HG03135 (cell line): Measurements from ENCODE around the gene PRDM10.

ENCODE experiments used
- ATAC-seq: cut with Tn5 transposase; IDR thresholded peaks from one replicate; pipeline ENCODE4 v1.9.1; 2021; ENCODE audit warnings: mild to moderate bottlenecking, moderate library complexity; ENCODE audit not compliant: unreplicated experiment

The PRDM10 gene

DNA sequence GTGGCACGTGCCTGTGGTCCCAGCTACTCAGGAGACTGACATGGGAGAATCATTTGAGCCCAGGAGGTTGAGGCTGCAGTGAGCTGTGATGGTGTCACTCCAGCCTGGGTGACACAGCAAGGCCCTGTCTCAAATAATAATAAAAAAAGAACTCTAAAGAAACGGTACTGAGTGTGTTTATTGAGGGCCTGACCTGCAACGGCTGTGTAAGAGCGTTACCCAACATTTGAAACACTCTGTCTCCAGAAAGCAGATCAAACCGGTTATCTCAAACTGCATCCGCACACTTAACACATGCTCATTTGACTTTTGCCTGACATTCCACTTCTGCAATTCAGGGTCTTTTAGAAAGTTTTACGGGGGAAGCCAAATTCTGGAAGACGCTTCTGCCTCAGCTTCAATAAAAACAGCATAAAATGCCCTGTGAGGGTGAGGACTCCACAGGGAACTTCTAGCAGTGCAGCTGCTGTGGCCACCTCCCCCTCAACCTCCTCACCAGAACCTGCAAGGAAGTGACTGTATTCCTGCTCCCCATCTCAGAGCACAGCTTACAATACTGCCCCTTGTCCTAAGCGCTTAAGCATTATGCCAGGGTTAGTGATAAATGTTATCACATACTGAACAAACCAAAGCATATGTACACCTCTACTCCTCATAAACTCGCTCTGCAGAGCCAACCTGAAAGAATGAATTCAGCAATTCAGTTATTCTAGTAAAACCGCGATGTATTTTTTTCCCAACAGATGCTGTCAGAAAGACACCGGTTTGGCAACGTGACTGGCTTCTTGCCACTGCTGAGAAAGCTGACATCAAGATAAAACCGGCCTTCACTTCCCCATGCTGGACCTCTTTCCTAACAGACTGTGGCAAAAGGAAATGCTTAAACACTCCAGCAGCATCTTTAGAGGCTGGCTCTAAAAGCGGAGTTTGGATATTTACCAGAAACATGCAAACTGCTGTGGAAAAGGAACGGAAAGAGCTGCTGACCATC lies 52.2 kb downstream of the PRDM10 start:
- no peak for ATAC-seq

DNA sequence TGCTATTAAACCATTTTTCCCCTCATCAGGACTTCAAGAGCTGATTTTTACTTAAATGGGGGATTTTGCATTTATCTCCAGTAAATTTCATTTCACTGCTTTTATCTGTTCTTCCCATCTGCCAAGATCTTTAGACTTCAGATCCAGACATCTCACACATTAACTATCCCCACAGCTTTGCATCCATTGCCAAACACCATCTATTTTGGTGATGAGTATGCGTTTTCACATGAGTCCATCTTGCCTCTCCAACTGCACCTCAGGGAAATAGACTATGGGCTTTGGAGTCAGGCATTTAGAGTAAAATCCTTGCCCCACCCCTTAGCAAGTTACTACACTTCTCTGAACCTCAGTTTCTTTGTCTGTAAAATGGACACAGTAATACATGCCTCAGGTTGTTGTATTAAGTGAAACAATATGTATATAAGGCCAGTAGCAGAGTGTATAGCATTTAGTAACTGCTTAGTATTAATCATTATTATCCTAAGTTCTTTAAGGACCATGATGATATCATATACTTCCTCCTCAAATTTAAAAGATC lies 53.6 kb downstream of the PRDM10 start:
- ATAC-seq = no peak

DNA sequence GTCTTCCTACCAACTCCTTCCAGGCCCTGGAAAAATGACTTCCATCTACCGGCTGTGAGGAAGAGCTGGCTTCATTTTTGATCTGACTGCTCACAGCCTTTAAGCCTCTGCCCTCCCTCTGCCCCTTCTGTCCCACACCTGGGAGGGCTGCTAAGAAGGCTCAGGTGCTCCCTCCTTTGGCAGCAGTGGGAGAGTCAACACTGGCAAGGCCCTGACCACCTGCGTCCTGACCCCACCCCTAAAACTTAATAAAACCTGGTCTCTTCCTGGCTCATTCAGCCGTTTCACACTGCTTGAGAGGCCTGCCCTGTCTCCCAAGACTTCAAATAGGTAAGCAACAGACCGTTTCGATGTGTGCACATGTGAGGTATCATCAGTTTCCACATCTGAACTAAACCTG lies 55.2 kb downstream of the PRDM10 start:
- ATAC-seq = no peak

DNA sequence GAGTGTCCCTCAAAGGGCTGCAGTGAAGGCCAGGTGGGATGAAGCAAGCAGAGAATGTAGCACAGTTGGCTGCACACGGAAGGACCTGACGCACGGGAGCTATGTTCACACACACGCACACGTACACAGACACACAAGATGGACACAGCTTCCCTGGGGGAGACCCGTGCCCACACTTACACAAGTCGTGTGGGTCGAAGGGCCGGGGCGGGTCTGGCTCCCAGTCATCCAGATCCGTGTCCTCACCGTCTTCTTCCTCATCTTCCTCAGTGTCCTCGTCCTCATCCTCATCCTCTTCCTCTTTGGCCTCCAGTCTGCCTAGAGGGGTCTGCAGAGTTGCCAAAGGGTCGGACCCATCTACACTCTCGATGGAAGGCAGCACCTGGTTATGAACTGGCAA lies 55.7 kb downstream of the PRDM10 start:
- no peak for ATAC-seq

DNA sequence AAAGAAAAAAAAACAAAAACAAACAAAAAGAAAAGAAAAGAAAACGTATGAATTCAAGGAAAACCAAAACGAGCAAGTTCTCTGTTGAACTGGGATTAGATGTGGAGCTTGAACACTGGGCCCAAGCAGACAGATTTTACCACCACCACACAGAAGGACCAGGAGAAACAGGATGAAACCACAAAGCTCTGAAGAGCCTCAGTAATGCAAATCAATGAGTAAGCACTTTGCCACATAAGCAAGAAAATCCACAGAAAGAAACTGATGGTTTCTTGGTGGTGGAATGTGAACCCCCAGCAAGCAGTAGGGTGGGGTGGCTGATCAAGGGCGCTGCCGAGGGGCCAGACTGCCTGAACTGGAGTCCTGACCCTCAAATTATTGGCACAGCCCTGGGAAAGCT lies 56.4 kb downstream of the PRDM10 start:
- no peak for ATAC-seq

DNA sequence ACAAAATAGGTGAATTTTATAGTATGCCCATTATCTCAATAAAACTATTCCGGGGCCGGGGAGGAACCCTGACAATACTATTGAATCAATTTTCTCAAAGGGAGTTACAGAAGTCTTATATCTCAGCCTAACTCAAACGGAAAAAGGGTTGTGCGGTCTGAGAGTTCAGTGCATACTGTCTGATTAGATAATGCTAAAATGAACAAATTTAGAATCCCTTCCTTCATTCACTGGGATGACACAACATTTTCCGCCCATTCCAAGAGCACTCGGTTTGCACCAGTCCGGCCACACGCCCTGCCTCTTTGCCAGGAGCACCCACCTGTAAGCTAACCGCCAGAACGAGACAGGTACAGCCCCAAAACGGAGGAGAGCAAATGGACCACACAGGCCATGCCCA lies 57.3 kb downstream of the PRDM10 start:
- ATAC-seq = no peak

DNA sequence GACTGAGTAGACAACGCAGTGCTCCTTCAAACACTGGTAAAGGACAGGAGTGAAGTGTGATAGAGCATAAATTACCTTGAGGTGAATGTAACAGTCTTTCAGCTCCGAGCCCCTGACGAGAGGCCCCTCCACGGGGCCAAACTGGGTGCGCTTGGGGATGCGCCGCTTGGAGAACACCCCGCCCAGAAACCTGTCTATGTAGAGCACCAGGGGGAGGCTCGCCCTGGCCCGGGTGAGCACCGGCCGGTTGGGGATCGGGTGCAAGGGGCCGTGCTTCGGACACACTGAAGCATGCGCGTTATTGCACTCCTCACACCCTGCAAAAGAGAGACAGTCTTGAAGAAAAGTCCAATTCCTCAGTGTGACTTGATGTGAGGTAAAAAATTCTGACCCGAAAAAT lies 57.9 kb downstream of the PRDM10 start:
- ATAC-seq = no peak

DNA sequence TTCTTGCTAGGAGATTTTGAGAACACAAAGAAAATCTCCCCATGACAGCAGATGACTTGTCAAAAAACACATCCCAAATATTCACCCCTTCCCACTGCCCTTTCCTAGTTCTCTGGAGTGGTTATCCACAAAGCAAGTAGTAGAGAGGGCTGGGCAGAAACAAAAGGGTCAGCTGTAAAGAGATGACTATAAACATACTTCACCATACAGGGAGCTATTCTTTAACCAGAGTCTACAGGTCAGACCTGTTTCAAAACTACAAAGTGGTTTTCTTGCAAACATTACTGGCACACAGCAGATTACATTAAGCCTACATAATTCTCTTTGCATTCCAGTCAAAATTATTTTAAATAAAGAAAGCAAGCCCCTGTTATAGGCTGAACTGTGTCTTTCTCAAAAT lies 59.6 kb downstream of the PRDM10 start:
- ATAC-seq = no peak

DNA sequence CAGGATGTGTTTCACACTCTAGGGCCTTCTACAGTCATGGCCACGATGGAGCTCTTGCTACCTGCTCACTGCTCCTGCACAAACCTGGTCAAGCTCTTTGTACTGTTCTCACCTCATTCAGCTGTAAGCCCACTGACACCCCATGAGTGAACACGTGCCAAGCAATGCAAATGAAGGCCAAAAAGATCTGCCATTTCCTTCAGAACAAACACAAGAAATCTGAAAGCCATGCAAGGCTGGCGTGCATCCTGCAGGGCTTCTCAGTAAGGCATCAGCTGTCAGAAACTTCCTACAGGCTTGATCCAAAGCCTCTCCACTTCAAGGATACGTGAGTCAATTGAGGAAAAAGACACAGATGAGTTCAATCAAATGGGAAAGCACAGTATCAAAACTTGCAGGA lies 63.1 kb downstream of the PRDM10 start:
- ATAC-seq = no peak

DNA sequence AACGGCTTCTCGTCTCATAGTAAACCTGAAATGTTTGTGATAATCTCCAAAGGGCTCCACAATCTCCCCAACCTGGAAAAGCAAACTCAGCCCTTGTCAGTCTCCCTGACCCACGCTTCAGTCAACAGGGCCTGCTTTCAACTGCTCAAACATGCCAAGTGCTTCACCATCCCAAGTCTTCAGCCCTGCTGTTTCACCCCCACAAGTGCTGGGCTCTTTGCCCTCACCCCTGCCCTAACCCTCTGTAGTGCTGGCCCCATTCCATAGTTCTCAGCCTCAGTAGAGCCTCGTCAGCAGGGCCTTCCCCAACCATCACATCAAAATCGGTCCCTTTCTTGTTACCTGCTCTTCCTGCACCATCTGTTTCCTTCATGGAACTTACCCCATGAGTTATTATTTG lies 63.9 kb downstream of the PRDM10 start:
- no peak for ATAC-seq

DNA sequence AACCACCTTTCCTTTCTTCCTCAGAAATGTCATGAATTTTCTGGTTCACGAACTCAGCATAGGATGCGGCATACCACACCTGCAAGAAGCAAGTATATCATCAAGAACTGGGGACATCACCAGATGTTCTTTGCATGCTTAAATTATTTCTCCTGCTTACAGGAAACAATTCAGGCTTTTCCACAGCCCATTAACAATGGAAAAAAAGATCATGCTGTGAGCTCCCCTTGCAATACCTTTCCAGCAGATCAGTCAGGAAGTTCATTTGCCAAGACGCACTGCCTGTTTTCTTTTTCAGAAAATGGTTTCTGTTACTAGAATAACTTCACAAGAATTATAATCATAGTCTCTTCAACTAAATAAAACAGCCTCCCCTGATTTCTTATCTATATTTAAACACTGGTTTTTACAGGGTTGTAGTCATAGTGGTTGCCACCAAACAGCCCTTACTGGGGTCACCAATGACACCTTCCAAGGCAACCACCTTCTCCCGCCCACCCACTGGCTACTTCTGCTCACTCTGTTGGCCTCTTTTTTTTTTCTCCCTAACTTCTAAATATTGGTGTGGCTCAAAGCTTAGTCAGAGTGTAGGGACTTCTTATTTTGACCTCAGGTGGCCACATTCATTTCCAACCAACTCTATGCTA lies 64.9 kb downstream of the PRDM10 start:
- no peak for ATAC-seq

DNA sequence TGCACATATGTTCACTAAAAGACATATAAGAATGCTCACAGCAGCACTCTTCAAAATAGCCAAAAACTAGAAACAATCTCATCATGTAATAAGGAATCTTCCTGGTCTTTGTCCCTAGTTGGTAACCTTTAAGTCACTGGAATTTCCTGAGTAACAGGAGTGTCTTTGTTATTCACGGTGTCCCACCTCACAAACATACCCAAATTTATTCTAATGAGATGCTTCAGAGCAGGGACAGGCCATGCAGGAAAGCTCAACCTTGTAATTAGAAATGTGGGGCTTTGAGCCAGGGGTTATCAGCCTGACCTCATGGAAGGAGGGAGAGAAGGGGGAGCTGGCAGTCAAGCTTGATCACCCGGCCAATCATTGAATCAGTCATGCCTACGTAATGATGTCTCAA lies 66.9 kb downstream of the PRDM10 start:
- no peak for ATAC-seq

DNA sequence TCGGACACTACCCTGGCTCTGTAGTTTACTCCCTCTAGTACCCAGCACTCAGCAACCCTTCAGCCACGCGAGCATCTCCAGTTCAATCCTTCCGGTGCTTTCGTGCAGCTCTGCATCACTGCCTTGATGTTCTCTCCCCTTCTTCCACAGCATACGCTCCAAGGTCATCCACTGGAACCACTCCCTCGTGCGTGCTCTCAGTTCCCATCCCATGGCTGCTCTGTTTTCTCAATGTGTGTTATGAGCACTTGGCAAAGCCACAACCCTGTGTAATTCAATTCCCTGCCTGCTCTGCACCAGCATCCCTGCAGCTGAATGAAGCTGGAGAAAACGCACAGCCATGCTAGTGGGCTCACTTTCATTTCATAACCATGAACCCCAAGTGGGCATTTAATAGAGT lies 68.7 kb downstream of the PRDM10 start:
- no peak for ATAC-seq

DNA sequence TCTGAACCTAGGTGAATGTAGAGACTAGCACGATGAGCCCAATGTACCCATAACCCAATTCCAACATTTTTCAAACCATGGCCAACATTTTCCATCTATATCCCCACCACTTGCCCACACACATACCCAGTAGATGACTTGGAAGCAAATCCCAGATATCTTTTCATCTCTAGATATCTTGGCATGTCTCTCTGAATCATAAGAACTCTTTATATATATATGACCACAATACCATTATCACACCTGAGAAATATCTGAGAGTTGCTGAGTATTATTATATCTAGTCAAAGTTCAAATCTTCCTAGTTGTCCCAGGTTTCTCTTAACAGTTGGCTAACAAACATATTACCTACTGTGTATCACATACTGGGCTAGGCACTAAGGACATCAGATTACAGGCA lies 69.4 kb downstream of the PRDM10 start:
- no peak for ATAC-seq

DNA sequence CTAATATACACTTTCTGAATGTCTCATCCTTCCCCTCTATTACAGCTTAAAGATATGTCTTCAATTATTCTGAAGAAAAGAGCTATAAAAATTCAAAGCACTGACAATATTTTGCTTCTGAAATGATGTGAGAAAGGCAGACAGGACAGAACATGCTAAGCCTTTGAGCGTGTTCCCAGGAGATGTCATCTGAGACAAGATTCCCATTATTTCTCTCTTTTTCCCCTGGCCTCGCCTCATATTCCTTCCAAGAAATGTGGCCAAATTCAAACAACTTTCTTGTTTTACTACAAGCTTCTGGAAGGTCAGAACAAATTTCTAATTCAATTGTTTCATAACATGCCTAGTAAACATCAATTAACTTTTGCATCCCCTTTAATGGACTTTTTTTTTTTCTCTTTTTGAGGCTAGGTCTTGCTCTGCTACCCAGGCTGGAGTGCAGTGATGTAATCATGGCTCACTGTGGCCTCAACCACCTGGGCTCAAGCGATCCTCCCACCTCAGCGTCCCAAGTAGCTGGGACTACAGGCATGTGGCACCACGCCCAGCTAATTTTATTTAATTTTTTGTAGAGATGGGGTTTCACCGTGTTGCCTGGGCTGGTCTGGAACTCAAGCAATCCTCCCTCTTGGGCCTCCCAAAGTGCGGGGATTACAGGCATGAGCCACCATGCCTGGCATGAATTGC lies 70.1 kb downstream of the PRDM10 start:
- no peak for ATAC-seq

DNA sequence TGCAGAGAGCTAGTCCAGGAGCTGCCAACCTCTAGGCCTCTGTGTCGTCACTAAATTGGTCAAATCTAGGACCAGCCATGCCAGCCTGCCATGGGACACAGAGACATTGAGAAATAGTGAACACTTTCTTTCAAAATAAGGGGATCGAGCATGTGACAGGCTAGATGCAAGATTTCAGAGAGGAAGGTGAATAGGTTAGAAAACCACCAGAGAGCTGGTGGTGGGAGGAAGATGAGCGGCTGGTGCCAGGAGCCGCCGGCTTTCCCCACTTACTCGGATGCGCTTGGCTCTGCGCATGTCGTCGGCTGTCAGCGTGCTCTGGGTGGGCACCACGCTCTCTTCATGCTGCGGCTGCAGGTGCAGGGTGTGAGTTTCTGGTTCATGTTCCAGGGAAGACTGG lies 71.9 kb downstream of the PRDM10 start:
- no peak for ATAC-seq

DNA sequence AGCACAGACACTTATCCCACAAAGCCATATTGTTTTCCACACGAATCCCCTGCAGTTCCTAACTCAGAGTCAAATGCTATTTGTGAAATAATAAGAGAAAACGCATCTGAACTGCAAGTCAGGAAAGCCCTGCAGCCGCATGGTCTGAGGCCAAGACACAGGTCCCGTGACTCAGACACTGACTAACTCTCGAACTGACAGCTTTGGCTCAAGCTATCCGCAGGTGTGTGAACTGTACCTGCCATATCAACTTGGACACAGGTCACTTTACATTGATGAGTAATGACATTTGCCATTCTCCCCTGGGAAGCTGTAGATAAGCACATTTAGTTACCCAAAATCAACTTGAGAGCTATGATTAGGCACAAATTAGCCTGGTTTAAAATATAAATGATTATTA lies 72.3 kb downstream of the PRDM10 start:
- ATAC-seq = no peak

DNA sequence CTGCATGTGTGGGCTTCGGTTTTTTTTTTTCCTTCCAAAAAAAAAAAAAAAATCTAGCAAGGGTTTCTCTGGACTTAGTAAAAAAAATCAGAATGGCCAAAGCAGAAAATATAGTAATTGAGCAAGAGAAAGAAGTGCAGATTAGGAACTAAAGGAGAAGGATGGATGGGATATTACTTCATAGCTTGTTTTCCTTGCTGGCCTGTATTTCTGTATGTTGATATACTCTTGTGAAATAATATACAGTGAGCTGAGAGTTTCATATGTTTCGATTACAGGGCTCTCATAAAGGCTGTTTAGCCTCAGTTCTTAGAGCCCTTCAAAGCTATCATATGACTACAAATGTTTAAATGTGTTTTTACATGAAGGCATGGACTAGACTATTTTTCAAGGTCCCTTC lies 72.9 kb downstream of the PRDM10 start:
- ATAC-seq = no peak

DNA sequence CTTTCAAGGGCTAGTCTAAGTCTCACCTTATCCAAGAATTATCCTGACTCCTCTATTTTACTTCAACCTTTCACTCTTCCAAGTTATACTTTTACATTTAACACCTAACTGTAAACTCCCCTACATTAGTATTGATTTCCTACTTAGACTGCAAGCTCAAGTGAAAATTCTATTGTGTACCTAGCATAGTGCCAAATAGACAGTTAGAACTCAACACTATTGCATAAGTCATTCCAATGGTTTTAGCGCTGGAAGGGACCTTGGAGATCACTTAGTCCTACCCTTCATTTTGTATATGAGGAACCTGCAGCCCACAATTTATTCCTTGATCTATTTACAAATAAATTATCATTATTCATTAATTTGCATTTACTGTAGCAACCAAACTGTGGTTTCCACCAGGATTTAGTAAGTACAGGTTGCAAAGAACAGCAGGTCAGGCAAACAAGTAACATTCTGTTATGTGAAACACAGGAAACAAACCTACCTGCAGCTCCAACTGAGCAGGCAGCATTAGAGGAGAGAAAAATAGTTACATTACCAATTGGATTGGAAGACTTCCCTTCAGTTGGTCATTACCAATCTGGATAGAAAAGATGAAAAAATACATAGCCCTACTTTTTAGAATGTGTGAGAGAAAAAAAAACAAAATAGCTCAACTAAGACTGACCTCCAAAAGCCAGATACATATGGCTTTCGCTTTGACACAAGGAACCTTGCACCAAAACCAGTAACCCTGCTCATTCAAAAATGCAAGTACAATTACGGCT lies 73.5 kb downstream of the PRDM10 start:
- no peak for ATAC-seq

DNA sequence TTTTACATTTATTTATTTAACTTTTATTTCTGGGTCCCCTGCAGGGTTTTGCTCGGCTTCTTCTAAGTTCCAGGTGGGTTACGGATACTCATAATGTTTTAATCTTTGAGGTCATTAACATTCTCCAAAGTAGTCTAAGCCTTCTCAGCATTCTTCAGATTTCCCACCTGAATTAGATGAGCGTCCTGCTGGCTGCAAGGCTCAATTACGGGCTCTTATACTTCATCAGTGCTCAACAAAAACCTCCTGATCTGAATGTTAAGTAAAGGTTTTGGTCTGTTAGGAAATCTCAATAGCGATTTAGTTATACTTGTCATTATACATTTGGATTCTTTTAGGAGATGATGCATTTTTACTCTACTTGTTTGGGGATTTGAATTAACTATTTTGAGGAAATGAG lies 80.0 kb downstream of the PRDM10 start:
- no peak for ATAC-seq

DNA sequence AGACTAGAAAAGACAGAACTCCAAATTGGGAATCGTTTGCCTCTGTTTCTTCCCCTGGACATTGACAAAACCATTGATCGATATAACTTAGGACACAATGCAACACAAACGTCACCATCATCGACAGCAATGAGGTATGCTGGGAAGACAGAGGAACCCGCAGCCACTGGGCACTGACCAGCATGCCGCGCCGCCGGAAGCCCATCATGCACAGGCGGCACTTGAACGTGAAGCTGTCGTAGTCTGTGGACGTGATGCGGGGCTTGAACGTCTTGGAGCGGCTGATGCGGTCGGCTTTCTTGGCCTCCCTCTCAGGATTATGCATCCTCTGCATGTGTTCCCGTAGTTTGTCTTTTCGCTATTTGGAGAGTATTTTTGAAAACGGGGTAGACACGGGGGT lies 84.3 kb downstream of the PRDM10 start:
- ATAC-seq = no peak
